ENCODE data around the gene NAA38.

Gene NAA38

DNA sequence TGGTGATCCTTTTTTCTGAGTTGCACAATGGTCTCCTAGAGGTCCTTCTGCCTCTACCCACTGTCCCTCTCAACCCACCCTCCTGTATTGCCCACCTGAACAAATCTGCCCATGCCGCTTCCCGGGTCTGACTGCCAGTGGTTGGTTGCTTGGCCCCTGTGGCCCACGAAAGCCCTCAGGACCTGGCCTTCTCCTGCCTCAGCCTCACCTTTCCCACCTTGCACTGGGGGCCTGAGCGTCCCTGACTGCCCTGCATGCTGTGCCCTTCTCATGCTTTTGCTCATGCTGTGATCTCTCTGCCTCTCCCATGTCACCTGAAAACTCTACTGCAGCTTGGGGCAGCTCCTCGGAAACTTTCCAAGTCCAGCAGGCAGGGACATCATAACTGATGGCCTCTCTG lies 37.1 kb downstream of the NAA38 start:
- Histone ChIP-seq H3K4me1 (ENCODE audit: low read length) (no peaks in the 10 kb centered on the region), H3K79me2 (ENCODE audit: low read length) (no peaks in the 10 kb centered on the region), H3K4me2 (ENCODE audit: low read depth, low read length) (no peak overlapping the region), H3K27ac (ENCODE audit: low read length) (no peak overlapping the region), H3K9me3 (replicated peaks; ENCODE audit: insufficient read depth, low read length) (no peaks in the 10 kb centered on the region), H3K36me3 (replicated peaks; ENCODE audit: insufficient read depth, low read length) (no peaks in the 10 kb centered on the region), H3K9me2 (replicated peaks; ENCODE audit: insufficient read depth, low read length) (no peaks in the 10 kb centered on the region), H2AFZ (ENCODE audit: low read length) (no peak overlapping the region), H3K27me3 (replicated peaks; ENCODE audit: insufficient read depth, low read length) (peaks cover 96% of the 10 kb centered on the region), H3K9ac (ENCODE audit: low read length) (no peak overlapping the region), H3K4me3 (ENCODE audit: low read length) (no peak overlapping the region), H4K20me1 (ENCODE audit: insufficient read depth, low read length) (no peaks in the 10 kb centered on the region), H3F3A (ENCODE audit: insufficient read depth, low read length) (no peaks in the 10 kb centered on the region)
- TF ChIP-seq, protein P1, sequence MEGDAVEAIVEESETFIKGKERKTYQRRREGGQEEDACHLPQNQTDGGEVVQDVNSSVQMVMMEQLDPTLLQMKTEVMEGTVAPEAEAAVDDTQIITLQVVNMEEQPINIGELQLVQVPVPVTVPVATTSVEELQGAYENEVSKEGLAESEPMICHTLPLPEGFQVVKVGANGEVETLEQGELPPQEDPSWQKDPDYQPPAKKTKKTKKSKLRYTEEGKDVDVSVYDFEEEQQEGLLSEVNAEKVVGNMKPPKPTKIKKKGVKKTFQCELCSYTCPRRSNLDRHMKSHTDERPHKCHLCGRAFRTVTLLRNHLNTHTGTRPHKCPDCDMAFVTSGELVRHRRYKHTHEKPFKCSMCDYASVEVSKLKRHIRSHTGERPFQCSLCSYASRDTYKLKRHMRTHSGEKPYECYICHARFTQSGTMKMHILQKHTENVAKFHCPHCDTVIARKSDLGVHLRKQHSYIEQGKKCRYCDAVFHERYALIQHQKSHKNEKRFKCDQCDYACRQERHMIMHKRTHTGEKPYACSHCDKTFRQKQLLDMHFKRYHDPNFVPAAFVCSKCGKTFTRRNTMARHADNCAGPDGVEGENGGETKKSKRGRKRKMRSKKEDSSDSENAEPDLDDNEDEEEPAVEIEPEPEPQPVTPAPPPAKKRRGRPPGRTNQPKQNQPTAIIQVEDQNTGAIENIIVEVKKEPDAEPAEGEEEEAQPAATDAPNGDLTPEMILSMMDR (IDR thresholded peaks at IDR 0.05; ENCODE audit: low read length) = no peak
- TF ChIP-seq EZH2phosphoT487 (IDR thresholded peaks at IDR 0.05; ENCODE audit: low read length) (no peak), EZH2 (optimal IDR thresholded peaks at IDR 0.05; ENCODE audit: low read depth, low read length) (no peak)
- DNase-seq = no peak

DNA sequence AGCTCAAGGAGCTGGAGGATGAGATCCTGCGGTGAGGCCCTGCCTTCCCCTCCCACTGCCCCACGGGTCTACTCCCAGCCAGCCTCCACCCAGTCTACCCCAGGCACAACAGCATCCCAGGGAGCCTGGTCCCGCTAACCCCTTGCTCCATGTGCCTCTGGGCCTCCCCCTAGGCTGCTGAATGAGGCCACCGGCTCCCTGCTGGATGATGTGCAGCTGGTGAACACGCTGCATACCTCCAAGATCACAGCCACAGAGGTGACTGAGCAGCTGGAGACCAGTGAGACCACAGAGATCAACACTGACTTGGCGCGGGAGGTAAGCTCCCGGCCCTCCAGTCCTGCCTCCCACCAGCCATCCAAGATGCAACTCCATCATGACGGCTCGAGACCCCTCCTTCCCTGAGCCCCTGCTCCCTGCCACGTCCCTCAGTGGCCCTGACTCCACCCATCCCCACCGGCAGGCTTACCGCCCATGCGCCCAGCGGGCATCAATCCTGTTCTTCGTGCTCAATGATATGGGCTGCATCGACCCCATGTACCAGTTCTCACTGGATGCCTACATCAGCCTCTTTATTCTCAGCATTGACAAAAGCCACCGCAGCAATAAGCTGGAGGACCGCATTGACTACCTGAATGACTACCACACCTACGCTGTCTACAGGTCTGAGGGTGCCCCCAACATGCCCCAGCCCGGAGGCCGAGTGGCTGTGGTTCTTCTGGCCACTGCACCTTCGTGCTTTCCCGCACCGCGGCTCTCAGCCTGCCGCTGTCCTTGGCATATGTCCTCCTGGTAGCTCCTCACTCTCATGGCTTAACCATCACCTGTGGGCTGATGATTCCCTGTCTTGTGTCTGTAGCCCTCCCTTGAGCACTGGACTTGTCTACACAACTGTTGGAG lies 38.4 kb downstream of the NAA38 start:
- Histone ChIP-seq H4K20me1 (ENCODE audit: insufficient read depth, low read length) (no peaks in the 10 kb centered on the region), H3K9ac (ENCODE audit: low read length) (no peak overlapping the region), H3K27ac (ENCODE audit: low read length) (no peak overlapping the region), H2AFZ (ENCODE audit: low read length) (no peak overlapping the region), H3K9me3 (replicated peaks; ENCODE audit: insufficient read depth, low read length) (no peaks in the 10 kb centered on the region), H3K36me3 (replicated peaks; ENCODE audit: insufficient read depth, low read length) (no peaks in the 10 kb centered on the region), H3K4me3 (ENCODE audit: low read length) (no peak overlapping the region), H3K4me1 (ENCODE audit: low read length) (no peaks in the 10 kb centered on the region), H3K9me2 (replicated peaks; ENCODE audit: insufficient read depth, low read length) (no peaks in the 10 kb centered on the region), H3K79me2 (ENCODE audit: low read length) (no peaks in the 10 kb centered on the region), H3K27me3 (replicated peaks; ENCODE audit: insufficient read depth, low read length) (peaks cover 96% of the 10 kb centered on the region), H3K4me2 (ENCODE audit: low read depth, low read length) (no peak overlapping the region), H3F3A (ENCODE audit: insufficient read depth, low read length) (no peaks in the 10 kb centered on the region)
- no peak for TF ChIP-seq EZH2 (optimal IDR thresholded peaks at IDR 0.05; ENCODE audit: low read depth, low read length)
- no peak for TF ChIP-seq EZH2phosphoT487 (IDR thresholded peaks at IDR 0.05; ENCODE audit: low read length)
- TF ChIP-seq, protein P1 (IDR thresholded peaks at IDR 0.05; ENCODE audit: low read length) = no peak
- no peak for DNase-seq

DNA sequence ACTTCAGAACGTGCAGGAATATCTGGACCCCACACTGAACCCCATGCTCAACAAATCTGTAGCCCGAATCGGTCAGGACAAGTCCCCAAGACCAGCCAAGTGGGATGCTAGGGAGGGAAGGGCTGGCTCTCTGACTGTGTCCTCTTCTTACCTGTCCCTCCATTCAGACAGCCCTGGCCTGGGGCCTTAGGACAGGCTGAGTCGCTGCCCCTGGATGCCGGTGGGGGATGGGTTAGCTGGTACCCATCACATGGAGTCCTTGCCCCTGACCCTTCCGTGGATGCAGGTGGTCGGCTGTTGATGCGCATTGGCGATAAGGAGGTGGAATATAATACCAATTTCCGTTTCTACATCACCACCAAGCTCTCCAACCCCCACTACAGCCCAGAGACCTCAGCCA lies 39.3 kb downstream of the NAA38 start:
- H3K4me1 ChIP-seq (ENCODE audit: low read length) = no peaks in the 10 kb centered on the region
- H3F3A ChIP-seq (ENCODE audit: insufficient read depth, low read length) = no peaks in the 10 kb centered on the region
- H3K27ac ChIP-seq (ENCODE audit: low read length) = no peak overlapping the region
- H3K4me2 ChIP-seq (ENCODE audit: low read depth, low read length) = no peak overlapping the region
- no peaks in the 10 kb centered on the region for H3K9me2 ChIP-seq (replicated peaks; ENCODE audit: insufficient read depth, low read length)
- TF ChIP-seq EZH2 (optimal IDR thresholded peaks at IDR 0.05; ENCODE audit: low read depth, low read length) (no peak), EZH2phosphoT487 (IDR thresholded peaks at IDR 0.05; ENCODE audit: low read length) (no peak)
- TF ChIP-seq, protein P1 (IDR thresholded peaks at IDR 0.05; ENCODE audit: low read length) = no peak
- no peaks in the 10 kb centered on the region for H3K36me3 ChIP-seq (replicated peaks; ENCODE audit: insufficient read depth, low read length)
- no peak overlapping the region for H2AFZ ChIP-seq (ENCODE audit: low read length)
- H4K20me1 ChIP-seq (ENCODE audit: insufficient read depth, low read length) = no peaks in the 10 kb centered on the region
- H3K27me3 ChIP-seq (replicated peaks; ENCODE audit: insufficient read depth, low read length) = peaks cover 96% of the 10 kb centered on the region
- no peak overlapping the region for H3K4me3 ChIP-seq (ENCODE audit: low read length)
- no peaks in the 10 kb centered on the region for H3K9me3 ChIP-seq (replicated peaks; ENCODE audit: insufficient read depth, low read length)
- DNase-seq = no peak
- no peak overlapping the region for H3K9ac ChIP-seq (ENCODE audit: low read length)
- no peaks in the 10 kb centered on the region for H3K79me2 ChIP-seq (ENCODE audit: low read length)
